Chondrocyte (in vitro differentiated cells): Measurements from ENCODE around the gene ADCY1. TPM values are rescaled to one million over a fixed set of nuclear protein-coding genes. Genes with fewer than 3 reads are reported as not detected.

ENCODE experiments used
- DNase-seq: peaks from one replicate; pipeline ENCODE4 v3.0.0; 2021; ENCODE audit warnings: mixed read lengths, low spot score
- H3K27ac Mint-ChIP-seq: one replicate; pipeline ENCODE4 v1.8.0; 2021; ENCODE audit warnings: mild to moderate bottlenecking, moderate library complexity, mixed read lengths; ENCODE audit not compliant: unreplicated experiment
- H3K27me3 Mint-ChIP-seq: 2 replicates; pipeline ENCODE4 v1.8.0; 2021; ENCODE audit warnings: low read depth, mixed read lengths
- H3K36me3 Mint-ChIP-seq: 2 replicates; pipeline ENCODE4 v1.8.0; 2021; ENCODE audit warnings: low read depth, mixed read lengths
- H3K4me1 Mint-ChIP-seq: 2 replicates; pipeline ENCODE4 v1.8.0; 2021; ENCODE audit warnings: low read depth, mild to moderate bottlenecking, mixed read lengths
- H3K4me3 Mint-ChIP-seq: one replicate; pipeline ENCODE4 v1.8.0; 2021; ENCODE audit warnings: mild to moderate bottlenecking, moderate library complexity, mixed read lengths; ENCODE audit not compliant: unreplicated experiment
- H3K9me3 Mint-ChIP-seq: 2 replicates; pipeline ENCODE4 v1.8.0; 2021; ENCODE audit warnings: low read depth, mixed read lengths
- CTCF ChIP-seq: fragments of 200-600 bp; sonication (generic); IDR thresholded peaks from 2 replicates; pipeline ENCODE4 v1.5.0; 2021; ENCODE audit warnings: antibody characterized with exemption, mild to moderate bottlenecking, moderate library complexity
- total RNA-seq: library from RNA; stranded (reverse); gene quantifications from 3 replicates; pipeline ENCODE4 v1.2.1, GENCODE V29; 2021

ADCY1 gene
- total RNA-seq, 1 donor from 2014 or later = 0.50 TPM

DNA sequence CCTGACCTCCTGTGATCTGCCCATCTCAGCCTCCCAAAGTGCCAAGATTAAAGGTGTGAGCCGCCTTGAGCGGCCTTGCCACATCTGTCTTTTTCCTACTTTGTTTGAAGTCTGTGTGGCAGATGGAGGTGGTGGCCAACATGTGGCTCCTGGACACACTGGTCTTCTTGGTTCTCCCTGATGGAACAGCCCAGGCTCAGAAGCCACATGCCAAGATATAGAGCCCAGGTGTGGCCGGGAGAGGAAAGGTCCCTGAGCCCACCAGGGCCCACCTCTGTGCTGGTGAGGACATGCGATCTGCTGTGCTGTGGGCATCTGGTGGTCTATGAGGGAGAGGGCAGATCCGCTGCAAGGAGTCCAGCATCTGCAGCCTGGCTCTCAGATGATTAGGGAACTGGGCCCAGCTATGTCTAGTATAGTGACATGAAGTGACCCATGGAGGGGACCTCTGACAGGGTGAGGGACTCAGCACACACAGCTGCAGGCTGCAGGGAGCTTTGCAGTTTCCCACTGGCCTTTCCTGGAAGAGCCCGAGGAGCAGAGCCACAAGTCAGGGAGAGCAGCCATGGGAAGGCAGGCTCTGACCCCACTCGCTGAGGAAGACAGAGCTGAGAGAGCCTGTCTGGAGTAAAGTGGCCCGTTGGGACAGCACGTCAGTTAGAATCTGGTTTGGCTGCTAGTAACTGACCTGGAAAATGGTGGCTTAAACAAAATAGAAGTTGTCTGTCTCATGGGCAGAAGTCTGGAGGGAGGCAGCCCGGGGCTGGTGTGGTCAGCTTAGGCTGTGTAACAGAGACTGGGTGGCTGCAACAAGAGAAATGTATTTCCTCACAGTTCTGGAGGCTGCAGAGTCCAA is 25.9 kb downstream of the ADCY1 start:
- Mint-ChIP-seq H3K27ac (no peak overlapping the region), H3K4me1 (no peaks in the 10 kb centered on the region), H3K36me3 (no peaks in the 10 kb centered on the region), H3K27me3 (peaks cover 11% of the 10 kb centered on the region), H3K4me3 (no peak overlapping the region), H3K9me3 (peaks cover 6% of the 10 kb centered on the region)
- DNase-seq = no peak
- no peak for TF ChIP-seq CTCF

GRCh38 chr7:45601094-45601493 is 26.9 kb downstream of the ADCY1 start:
- Mint-ChIP-seq H3K4me1 (no peaks in the 10 kb centered on the region), H3K4me3 (no peak overlapping the region), H3K27ac (no peak overlapping the region), H3K9me3 (peaks cover 12% of the 10 kb centered on the region), H3K36me3 (no peaks in the 10 kb centered on the region), H3K27me3 (peaks cover 11% of the 10 kb centered on the region)
- no peak for DNase-seq
- TF ChIP-seq CTCF = no peak

- no peak overlapping the region for H3K27ac Mint-ChIP-seq
- peaks cover 12% of the 10 kb centered on the region for H3K9me3 Mint-ChIP-seq
- H3K36me3 Mint-ChIP-seq = no peaks in the 10 kb centered on the region
- H3K4me3 Mint-ChIP-seq = no peak overlapping the region
- no peak for TF ChIP-seq CTCF
- H3K4me1 Mint-ChIP-seq = no peaks in the 10 kb centered on the region
- DNase-seq = no peak
- peaks cover 8% of the 10 kb centered on the region for H3K27me3 Mint-ChIP-seq
Observed at GRCh38 chr7:45601816-45602540, 27.8 kb downstream of the ADCY1 start.

DNA sequence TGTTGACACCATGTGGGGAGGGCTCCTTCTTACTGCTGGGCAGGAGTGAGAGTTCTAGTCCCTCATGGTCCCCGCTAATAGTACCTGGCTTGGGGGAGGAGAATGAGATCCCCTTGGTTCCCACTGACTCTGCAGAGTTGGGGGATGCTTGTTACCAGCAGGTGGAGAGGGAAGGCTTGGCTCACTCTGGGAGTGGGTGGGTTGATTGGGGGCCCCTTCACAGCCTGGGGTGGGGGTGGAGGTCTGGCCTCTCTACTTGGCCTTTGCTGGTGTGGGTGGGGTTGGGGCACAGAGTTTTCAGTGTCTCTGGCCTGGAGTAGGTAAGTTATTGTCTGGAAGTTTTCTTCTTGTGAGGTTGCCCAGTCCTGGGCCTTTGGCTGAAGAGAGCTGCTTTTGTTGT is 31.9 kb downstream of the ADCY1 start:
- Mint-ChIP-seq H3K9me3 (peaks cover 12% of the 10 kb centered on the region), H3K27me3 (peaks cover 2% of the 10 kb centered on the region)
- DNase-seq = no peak

More for the DNA sequence above, 31.9 kb downstream of the ADCY1 start:
- no peaks in the 10 kb centered on the region for H3K36me3 Mint-ChIP-seq
- H3K4me1 Mint-ChIP-seq = no peaks in the 10 kb centered on the region
- no peak for TF ChIP-seq CTCF
- H3K4me3 Mint-ChIP-seq = no peak overlapping the region
- H3K27ac Mint-ChIP-seq = no peak overlapping the region
